ENCODE results near the gene ANKRD28.
A peak's percentile ranks its signal among the peaks of the same experiment; 100 is the strongest.
"Not testable (repeated sequence)": the region's sequence is repeated elsewhere in the genome, so short reads cannot be mapped to it uniquely, and the experiment has no call there.

Gene ANKRD28

GRCh38 chr3:15771444-15771843 lies 26.3 kb downstream of the ANKRD28 start:
- DNase-seq (ENCODE audit: low spot score), result no peak

DNA sequence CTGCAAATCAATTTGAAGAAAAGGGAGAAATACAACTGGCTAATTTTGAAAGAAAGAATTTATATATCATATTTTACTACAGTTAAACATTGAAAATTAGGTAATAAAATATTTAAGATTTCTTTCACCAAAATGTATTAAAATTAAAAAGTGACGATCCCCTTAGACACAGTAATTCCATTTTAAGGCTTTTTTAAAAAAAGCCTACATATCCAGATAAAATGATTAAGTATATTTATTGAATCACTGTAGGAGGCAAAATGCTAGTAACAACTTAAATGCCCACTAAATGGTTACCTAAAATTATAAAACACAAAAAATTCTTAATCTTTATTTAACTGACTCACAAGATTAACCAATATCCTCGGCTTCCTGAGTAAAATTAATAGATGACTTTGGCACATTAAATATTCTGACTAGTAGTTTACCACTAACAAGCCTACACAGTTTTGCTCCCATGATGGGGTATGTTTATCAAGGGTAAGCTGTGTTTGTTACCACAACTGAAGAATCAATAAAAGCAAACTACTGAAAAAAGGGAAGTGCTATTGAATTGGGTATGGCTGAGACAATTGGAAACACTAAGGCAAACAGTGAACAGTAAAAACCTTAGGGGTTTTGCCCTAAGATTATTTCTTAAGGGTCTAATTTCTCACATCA lies 28.4 kb downstream of the ANKRD28 start:
- no peak for DNase-seq (ENCODE audit: low spot score)

DNA sequence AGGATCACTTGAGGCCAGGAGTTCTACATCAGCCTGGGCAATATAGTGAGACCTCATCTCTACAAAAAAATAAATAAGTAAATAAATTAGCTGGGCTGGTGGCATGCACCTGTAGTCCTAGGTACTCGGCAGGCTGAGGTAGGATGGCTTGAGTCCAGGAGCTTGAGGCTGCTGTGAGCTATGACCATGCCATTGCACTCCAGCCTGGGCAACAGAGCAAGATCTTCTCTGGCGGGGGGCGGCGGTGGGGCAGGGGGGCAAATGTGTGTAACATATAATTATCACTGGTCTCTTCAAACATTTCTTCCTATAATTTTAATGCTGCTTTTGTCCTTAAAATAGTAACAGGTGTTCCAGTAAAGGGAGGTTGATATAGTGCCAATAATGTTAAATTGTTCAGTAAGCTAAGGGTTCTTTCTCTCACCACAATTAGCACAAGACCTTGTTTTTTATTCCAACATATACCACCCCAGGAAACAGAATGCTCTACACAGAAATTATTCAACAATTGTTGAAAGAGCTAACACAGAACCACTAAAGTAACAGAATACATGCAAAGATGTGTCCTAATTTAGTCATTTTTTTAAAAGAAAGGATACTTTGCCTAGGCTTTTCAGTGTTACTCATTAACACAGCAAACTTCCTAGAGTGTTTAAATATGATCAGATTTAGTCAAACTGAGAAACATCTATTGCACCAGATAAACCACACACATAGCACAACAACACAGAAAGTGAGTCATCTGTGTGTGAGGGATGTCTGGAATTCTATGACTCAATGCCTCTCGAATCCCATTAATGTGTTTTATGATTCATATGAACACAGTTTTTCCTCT lies 29.1 kb downstream of the ANKRD28 start:
- no peak for DNase-seq (ENCODE audit: low spot score)

GRCh38 chr3:15766406-15766805 lies 31.4 kb downstream of the ANKRD28 start:
- no peak for DNase-seq (ENCODE audit: low spot score)

- no peak for DNase-seq (ENCODE audit: low spot score)
These were observed 39.5 kb downstream of the ANKRD28 start for GRCh38 chr3:15758295-15758694.

DNA sequence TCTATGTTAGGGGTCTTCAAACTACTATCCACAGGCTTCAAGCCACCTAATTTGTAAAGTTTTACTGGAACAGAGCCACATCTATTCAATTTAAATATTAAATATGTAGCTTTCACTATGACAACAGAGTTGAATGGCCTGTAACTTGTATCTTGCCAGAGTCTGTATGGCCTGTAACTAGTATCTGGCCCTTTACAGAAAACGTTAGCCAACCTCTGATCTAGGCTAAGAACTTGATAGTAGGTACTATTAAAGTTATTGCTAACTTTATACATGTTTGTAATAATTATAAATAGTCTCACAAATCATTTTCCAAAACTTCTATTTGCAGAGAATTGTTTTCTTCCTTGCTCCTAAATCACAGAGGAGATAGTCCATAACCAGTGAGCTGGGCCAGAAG lies 40.0 kb downstream of the ANKRD28 start:
- DNase-seq (ENCODE audit: low spot score), result no peak

- no peak for DNase-seq (ENCODE audit: low spot score)
These were observed 41.3 kb downstream of the ANKRD28 start for GRCh38 chr3:15756505-15756904.

- no peak for DNase-seq (ENCODE audit: low spot score)
These were observed 42.0 kb downstream of the ANKRD28 start for GRCh38 chr3:15755780-15756179.

GRCh38 chr3:15755181-15755580 lies 42.6 kb downstream of the ANKRD28 start:
- DNase-seq (ENCODE audit: low spot score), result peak; percentile 20

DNA sequence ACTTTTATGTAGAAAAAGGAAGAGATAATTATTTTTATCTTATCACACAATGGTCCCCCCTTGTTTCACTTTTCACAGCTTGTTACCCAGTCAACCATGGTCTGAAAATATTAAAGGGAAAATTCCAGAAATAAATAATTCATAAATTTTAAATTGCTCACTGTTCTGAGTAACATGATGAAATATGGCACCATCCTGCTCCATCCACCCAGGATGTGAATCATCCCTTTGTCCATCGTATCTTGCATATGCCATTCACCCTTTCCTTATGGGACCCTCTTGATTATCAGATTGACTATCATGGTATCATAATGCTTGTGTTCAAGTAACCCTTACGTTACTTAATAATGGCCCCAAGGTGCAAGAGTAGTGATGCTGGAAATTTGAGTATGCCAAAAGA lies 43.7 kb downstream of the ANKRD28 start:
- no peak for DNase-seq (ENCODE audit: low spot score)

DNA sequence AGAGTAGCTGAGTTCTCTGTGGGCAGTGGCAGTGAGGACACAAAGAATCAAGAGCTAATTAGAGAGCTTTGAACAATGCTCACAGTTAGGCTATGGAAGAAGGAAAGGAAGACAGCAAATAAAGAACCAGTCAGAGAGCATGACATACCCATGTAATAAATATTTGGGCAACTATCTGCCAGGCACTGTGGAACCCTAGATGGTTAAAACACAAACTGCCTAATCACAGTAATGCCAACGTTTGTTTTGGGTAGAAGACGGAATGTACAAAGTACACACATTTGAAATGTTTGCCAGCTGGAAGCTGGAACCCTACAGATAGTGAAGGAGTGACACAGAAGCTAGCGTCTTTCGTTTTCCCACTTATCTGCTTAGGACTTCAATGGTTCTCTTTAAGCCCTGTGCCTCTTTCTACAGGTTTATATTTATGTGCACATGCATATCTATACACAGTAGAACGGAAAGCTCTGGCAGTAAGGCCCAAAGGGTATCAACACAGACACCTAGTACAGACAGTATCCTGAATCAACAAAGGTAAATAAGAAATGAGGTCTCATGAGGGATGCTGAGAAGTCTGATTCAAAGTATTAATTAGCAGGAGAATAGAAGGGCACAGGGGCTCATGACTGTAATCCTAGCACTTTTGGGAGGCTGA lies 44.6 kb downstream of the ANKRD28 start:
- DNase-seq (ENCODE audit: low spot score), result peak; percentile 85

GRCh38 chr3:15750879-15751278 lies 46.9 kb downstream of the ANKRD28 start:
- no peak for DNase-seq (ENCODE audit: low spot score)

DNA sequence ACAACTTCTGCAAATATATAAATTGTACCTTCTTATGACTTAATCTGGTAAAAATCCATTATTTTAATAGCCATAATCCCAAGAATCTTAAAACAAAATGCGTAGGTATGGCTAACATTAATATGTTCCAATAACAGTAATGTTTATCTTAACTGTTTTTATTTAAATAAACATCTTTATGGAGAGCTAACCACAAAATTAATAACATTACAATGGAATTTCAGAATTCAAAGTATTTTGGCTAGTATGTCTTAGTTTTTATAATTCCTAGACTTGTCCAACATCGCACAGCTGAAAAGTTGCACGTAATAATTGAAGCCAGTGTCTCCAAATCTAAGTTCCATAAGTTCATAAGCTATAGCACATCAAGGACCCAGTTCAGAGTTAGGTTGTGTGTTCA lies 47.6 kb downstream of the ANKRD28 start:
- DNase-seq (ENCODE audit: low spot score), result no peak

GRCh38 chr3:15745896-15746295 lies 51.9 kb downstream of the ANKRD28 start:
- DNase-seq (ENCODE audit: low spot score), result not testable (repeated sequence)

- DNase-seq (ENCODE audit: low spot score), result no peak
These were observed 53.6 kb downstream of the ANKRD28 start for GRCh38 chr3:15744176-15744575.

DNA sequence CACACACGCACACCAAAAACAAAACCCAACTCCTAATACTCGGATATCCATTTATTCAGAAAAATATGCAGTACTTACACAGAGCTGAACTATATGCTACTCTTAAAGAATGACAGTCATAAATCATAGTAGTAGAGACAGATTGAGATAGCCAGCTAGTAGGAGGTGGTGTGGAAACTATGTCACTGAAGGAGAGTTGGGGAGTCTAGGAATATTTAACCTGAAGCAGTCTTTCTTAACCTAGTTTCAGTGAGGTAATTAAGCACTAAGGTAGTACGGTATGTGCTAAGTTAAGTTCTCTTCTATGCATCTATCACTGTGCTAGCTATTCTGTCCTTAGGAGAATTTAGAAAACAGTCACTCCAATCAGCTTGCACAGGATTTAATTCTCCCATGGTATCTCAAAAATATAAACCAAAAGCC lies 54.2 kb downstream of the ANKRD28 start:
- no peak for DNase-seq (ENCODE audit: low spot score)

GRCh38 chr3:15742236-15742635 lies 55.5 kb downstream of the ANKRD28 start:
- not testable (repeated sequence) for DNase-seq (ENCODE audit: low spot score)

DNA sequence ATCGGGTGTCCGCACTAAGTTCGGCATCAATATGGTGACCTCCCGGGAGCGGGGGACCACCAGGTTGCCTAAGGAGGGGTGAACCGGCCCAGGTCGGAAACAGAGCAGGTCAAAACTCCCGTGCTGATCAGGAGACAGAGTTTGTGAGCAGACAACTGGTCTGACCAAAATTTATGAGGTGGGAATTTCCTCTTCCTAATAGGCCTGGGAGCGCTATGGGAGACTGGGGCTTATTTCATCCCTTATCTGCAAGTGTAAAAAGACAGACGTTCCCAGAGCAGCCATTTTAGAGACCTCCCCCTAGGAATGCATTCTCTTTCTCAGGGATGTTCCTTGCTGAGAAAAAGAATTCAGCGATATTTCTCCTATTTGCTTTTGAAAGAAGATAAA lies 59.2 kb downstream of the ANKRD28 start:
- DNase-seq (ENCODE audit: low spot score), result not testable (repeated sequence)

DNA sequence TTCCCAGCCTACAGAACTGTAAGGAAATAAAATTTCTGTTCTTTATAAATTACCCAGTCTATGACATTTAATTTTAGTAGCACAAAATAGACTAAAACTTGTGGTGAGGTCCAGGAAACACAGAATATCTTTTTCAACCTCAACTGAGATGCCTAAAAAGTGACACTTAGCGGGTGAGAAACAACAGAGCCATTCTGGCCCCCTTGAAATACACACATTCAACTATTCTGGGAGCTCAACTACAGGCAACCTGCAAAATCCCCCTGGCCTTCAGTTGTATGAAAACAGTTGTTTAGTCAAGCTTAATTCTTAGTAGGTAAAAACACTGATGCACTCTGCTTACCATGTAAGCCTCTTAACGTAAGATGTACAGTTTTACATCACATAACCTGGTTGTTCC lies 66.8 kb downstream of the ANKRD28 start:
- no peak for DNase-seq (ENCODE audit: low spot score)

GRCh38 chr3:15728766-15729165 lies 69.0 kb downstream of the ANKRD28 start:
- no peak for DNase-seq (ENCODE audit: low spot score)

GRCh38 chr3:15726881-15727280 lies 70.9 kb downstream of the ANKRD28 start:
- peak; percentile 63 for DNase-seq (ENCODE audit: low spot score)

DNA sequence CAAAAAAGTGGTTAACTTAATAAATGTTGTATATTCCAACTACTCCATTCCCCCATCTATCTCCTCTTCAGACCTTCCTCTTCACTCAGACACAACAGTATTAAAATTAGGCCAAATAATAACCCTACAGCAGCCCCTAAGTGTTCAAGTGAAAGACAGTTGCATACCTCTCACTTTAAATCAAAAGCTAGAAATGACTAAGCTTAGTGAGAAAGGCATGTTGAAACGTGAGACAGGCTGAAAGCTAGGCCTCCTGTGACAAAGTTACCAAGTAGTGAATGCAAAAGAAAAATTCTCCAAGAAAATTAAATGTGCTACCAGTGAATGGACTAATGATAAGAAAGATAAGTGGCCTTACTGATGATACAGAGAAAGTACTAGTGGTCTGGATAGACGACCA lies 71.7 kb downstream of the ANKRD28 start:
- no peak for DNase-seq (ENCODE audit: low spot score)

DNA sequence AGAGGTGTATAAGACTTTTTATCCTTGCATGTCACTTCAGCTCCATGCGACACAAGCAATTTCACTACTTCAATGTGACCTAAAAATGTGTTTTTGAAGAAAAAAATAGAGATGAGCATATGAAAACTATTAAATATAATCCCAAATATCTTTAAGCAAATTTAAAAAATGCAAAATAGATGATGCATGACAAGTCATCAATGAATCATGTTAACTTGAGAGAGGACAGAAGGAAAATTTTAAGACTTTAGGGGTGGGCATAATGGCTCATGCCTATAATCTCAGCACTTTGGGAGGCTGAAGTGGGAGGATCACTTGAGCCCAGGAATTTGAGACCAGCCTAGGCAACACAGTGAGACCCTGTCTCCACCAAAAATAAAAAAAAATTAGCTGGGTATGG lies 73.3 kb downstream of the ANKRD28 start:
- no peak for DNase-seq (ENCODE audit: low spot score)

Data from pons (tissue), 1 donor.